H1 (cell line): ENCODE results near the gene SPRN. TPM values are rescaled to one million over a fixed set of nuclear protein-coding genes. Genes with fewer than 3 reads are reported as not detected.

Experiments
- CTCF ChIA-PET: fragments of 300-600 bp; sonication (Branson Sonifier 250); formaldehyde crosslinking; loops from one replicate; lab custom pipeline; 2021; ENCODE audit not compliant: partially characterized antibody; lab: Charles Lee
- POLR2A ChIA-PET: fragments of 300-600 bp; sonication (Branson Sonifier 250); formaldehyde crosslinking; loops from one replicate; lab custom pipeline; 2021; ENCODE audit warnings: inconsistent platforms; ENCODE audit not compliant: partially characterized antibody; lab: Charles Lee
- DNase-seq, 2 experiments: peaks; one replicate each; pipeline versions ENCODE4 v3.0.0 to v3.0.0-alpha.2; 2010 to 2022; ENCODE audit warnings: low spot score in 2 of 2, low read depth in 1 of 2, mixed read lengths in 1 of 2
- FAIRE-seq: peaks from 2 replicates; lab custom pipeline; 2011; peaks lifted over from hg19 to GRCh38; lab: Jason Lieb, UNC
- H2AFZ ChIP-seq: 2 replicates; pipeline ENCODE4 v1.8.1; 2012; ENCODE audit warnings: low read length, inconsistent platforms
- H2AK5ac ChIP-seq: 2 replicates; pipeline ENCODE4 v1.6.1; 2013; ENCODE audit warnings: low read depth, low read length
- H2BK120ac ChIP-seq: replicated peaks from 2 replicates; pipeline ENCODE3; 2013; ENCODE audit warnings: low read depth, low read length, inconsistent platforms
- H2BK12ac ChIP-seq: 2 replicates; pipeline ENCODE4 v1.6.1; 2013; ENCODE audit warnings: low read depth, low read length
- H2BK15ac ChIP-seq: 2 replicates; pipeline ENCODE4 v1.6.1; 2013; ENCODE audit warnings: low read length
- H2BK20ac ChIP-seq: 2 replicates; pipeline ENCODE4 v1.6.1; 2013; ENCODE audit warnings: low read length
- H2BK5ac ChIP-seq: 2 replicates; pipeline ENCODE4 v1.6.1; 2013; ENCODE audit warnings: low read depth, low read length
- H3K14ac ChIP-seq: 2 replicates; pipeline ENCODE4 v1.6.1; 2013; ENCODE audit warnings: inconsistent platforms; ENCODE audit not compliant: insufficient read length
- H3K18ac ChIP-seq: 2 replicates; pipeline ENCODE4 v1.6.1; 2013; ENCODE audit warnings: low read length; ENCODE audit errors: extremely low read depth
- H3K23ac ChIP-seq: 2 replicates; pipeline ENCODE4 v1.6.1; 2013; ENCODE audit warnings: inconsistent platforms; ENCODE audit not compliant: insufficient read length
- H3K23me2 ChIP-seq: 2 replicates; pipeline ENCODE4 v1.6.1; 2013; ENCODE audit warnings: low read depth, low read length
- H3K27ac ChIP-seq: 2 replicates; pipeline ENCODE4 v1.6.1; 2011; ENCODE audit warnings: low read depth, low read length, inconsistent platforms
- H3K27me3 ChIP-seq, 4 experiments: replicated peaks in 1 of 4; 1 replicate in 1 of 4; 2 replicates in 3 of 4; pipeline versions ENCODE4 v1.6.1 to v1.8.1; 2011 to 2013; ENCODE audit warnings: low read length in 3 of 4, mild to moderate bottlenecking in 3 of 4, inconsistent platforms in 2 of 4, mixed read lengths in 2 of 4, moderate library complexity in 1 of 4; ENCODE audit not compliant: control insufficient read depth in 3 of 4, insufficient read depth in 3 of 4; ENCODE audit errors: extremely low read depth in 1 of 4
- H3K36me3 ChIP-seq, 4 experiments: 2 replicates each; pipeline versions ENCODE4 v1.6.1 to v1.8.1; 2011 to 2013; ENCODE audit warnings: mild to moderate bottlenecking in 4 of 4, low read length in 3 of 4, moderate library complexity in 2 of 4, control low read depth in 1 of 4, inconsistent platforms in 1 of 4; ENCODE audit not compliant: insufficient read depth in 4 of 4, control insufficient read depth in 2 of 4
- H3K4ac ChIP-seq: replicated peaks from 2 replicates; pipeline ENCODE3; 2013; ENCODE audit warnings: low read length, low read depth, mixed read lengths, inconsistent platforms; ENCODE audit not compliant: insufficient read length
- H3K4me1 ChIP-seq, 4 experiments: replicated peaks in 1 of 4; 1 replicate in 1 of 4; 2 replicates in 3 of 4; pipeline versions ENCODE4 v1.6.1 to v1.8.1; 2011 to 2013; ENCODE audit warnings: low read length in 3 of 4, inconsistent platforms in 2 of 4, mixed read lengths in 1 of 4; ENCODE audit not compliant: insufficient read depth in 4 of 4, control insufficient read depth in 3 of 4
- H3K4me2 ChIP-seq, 2 experiments: 2 replicates each; pipeline versions ENCODE4 v1.6.1 to v1.8.1; 2011 to 2013; ENCODE audit warnings: low read depth in 2 of 2, low read length in 2 of 2, control low read depth in 1 of 2, inconsistent platforms in 1 of 2, mild to moderate bottlenecking in 1 of 2; ENCODE audit not compliant: insufficient read depth in 1 of 2
- H3K4me3 ChIP-seq, 4 experiments: fragments of 200-600, 300-600 bp in 1 of 4; sonication (generic), shearing (Covaris generic), sonication (Bioruptor Twin) in 1 of 4; 2 replicates each; pipeline versions ENCODE4 v1.5.1 to v1.8.1; 2011 to 2016; ENCODE audit warnings: low read length in 4 of 4, low read depth in 3 of 4, control low read depth in 2 of 4, inconsistent platforms in 2 of 4, mild to moderate bottlenecking in 2 of 4, mixed read lengths in 1 of 4, moderate library complexity in 1 of 4; ENCODE audit not compliant: insufficient read depth in 2 of 4; ENCODE audit errors: extremely low read depth in 1 of 4
- H3K56ac ChIP-seq: replicated peaks from 2 replicates; pipeline ENCODE3; 2013; ENCODE audit warnings: low read depth, mild to moderate bottlenecking, mixed read lengths, low read length, inconsistent platforms; ENCODE audit not compliant: insufficient read length
- H3K79me1 ChIP-seq: 2 replicates; pipeline ENCODE4 v1.6.1; 2013; ENCODE audit warnings: low read depth, low read length, control low read depth
- H3K79me2 ChIP-seq, 2 experiments: 2 replicates each; pipeline versions ENCODE4 v1.6.1 to v1.8.1; 2012 to 2013; ENCODE audit warnings: low read length in 2 of 2, mild to moderate bottlenecking in 2 of 2, inconsistent platforms in 1 of 2; ENCODE audit not compliant: insufficient read depth in 2 of 2, control insufficient read depth in 1 of 2
- H3K9ac ChIP-seq, 4 experiments: replicated peaks in 1 of 4; 1 replicate in 1 of 4; 2 replicates in 3 of 4; pipeline versions ENCODE4 v1.6.1 to v1.8.1; 2011 to 2013; ENCODE audit warnings: low read depth in 3 of 4, low read length in 3 of 4, control low read depth in 2 of 4, mild to moderate bottlenecking in 2 of 4, moderate library complexity in 2 of 4, inconsistent platforms in 1 of 4; ENCODE audit errors: extremely low read depth in 1 of 4
- H3K9me3 ChIP-seq, 2 experiments: 2 replicates each; pipeline versions ENCODE4 v1.6.1 to v1.8.1; 2012 to 2013; ENCODE audit warnings: mild to moderate bottlenecking in 2 of 2, moderate library complexity in 2 of 2, control low read depth in 1 of 2, inconsistent platforms in 1 of 2, low read depth in 1 of 2, low read length in 1 of 2, mixed read lengths in 1 of 2; ENCODE audit not compliant: insufficient read depth in 2 of 2
- H4K20me1 ChIP-seq, 2 experiments: replicated peaks in 1 of 2; 2 replicates each; pipeline versions ENCODE3 to v1.8.1; 2011 to 2013; ENCODE audit warnings: inconsistent platforms in 2 of 2, low read length in 2 of 2, mild to moderate bottlenecking in 1 of 2; ENCODE audit not compliant: insufficient read depth in 2 of 2, control insufficient read depth in 1 of 2
- H4K5ac ChIP-seq: 2 replicates; pipeline ENCODE4 v1.6.1; 2013; ENCODE audit warnings: low read length, low read depth, mixed read lengths, inconsistent platforms; ENCODE audit not compliant: insufficient read length
- H4K8ac ChIP-seq: 2 replicates; pipeline ENCODE4 v1.8.0; 2013; ENCODE audit warnings: mild to moderate bottlenecking, moderate library complexity, low read length, inconsistent platforms; ENCODE audit not compliant: insufficient read depth; ENCODE audit errors: extremely low read depth
- H4K91ac ChIP-seq: replicated peaks from 2 replicates; pipeline ENCODE3; 2013; ENCODE audit warnings: low read length, mixed read lengths, inconsistent platforms; ENCODE audit not compliant: insufficient read length
- SIX5 ChIP-seq: IDR thresholded peaks from 2 replicates; pipeline ENCODE4 v1.6.1; 2011; ENCODE audit warnings: mild to moderate bottlenecking, low read depth, low read length
- WGBS, 2 experiments: shearing (Covaris generic) in 1 of 2; methylation state at CpG; one replicate each; pipeline versions ENCODE4 v1.1.6 to v1.1.7; 2013 to 2015; ENCODE audit warnings: low lambda C conversion rate in 2 of 2, mixed read lengths in 2 of 2, inconsistent platforms in 1 of 2, low coverage in 1 of 2, missing lambda C conversion rate in 1 of 2; ENCODE audit not compliant: insufficient replicate concordance in 2 of 2, insufficient coverage in 1 of 2, insufficient read length in 1 of 2; ENCODE audit errors: extremely low coverage in 1 of 2, missing lambda C conversion rate in 1 of 2; 5-methylcytosine and 5-hydroxymethylcytosine counted together
- polyA plus RNA-seq, 7 experiments: library from polyadenylated mRNA; depleted of rRNA in 3 of 7; stranded (reverse) in 5 of 7; unstranded in 2 of 7; fragments of >200 nt in 5 of 7; fragments of 200-250 nt in 2 of 7; gene quantifications; 1 replicate in 5 of 7; 2 replicates in 1 of 7; 4 replicates in 1 of 7; pipeline versions ENCODE4 v1.2.1 to v1.2.3, GENCODE V29; 2011 to 2013; ENCODE audit warnings: missing spikeins in 2 of 7, mixed read lengths in 2 of 7
- total RNA-seq: library from RNA; stranded (reverse); fragmentation: NEBNext Ultra II Directional; extraction: Animal tissue kit (Norgen Biotek cat#: 25700); gene quantifications from 2 replicates; pipeline ENCODE4 v1.2.1, GENCODE V29; 2021

The SPRN gene
- total and polyA plus RNA-seq, 2 of the 8 experiments (the other 6 are each of a cell fraction or from before 2014, with no cell fraction given): 0.23 to 0.24 TPM

DNA sequence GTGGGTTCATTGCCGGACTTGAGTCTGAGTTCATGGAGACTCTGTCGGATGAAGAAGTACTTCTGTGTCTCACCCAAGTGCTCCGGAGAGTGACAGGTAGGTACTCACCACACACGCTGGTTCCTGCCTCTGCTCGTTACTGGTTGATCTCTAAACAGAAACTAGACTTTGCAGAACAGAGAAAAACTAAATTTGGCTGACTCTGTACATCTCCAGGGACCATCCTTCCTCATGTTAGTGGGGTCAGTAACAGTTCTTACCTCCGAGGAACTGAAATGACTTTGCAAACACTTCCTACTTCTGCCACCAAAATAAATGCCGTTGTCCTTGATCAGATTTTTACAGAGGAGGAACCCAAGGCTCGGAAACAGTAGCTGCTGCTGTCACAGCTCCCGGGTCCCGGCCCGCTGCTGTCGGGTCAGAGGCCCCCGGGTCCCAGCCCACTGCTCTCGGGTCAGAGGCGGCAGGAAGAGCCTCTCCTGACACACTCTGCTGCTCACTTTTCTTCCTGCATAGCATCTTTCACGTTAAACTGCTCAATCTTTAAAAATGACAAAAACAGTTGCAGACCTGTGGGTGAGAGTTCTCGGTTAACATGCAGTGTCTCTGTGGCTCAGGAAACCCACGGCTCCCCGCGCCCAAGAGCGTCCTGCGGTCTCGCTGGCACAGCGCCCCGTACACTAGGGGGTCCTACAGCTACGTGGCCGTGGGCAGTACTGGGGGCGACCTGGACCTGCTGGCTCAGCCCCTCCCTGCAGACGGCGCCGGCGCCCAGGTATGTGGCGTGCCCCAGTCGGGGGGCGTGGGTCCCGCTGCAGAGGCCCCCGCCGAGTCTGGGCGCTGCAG lies 35.2 kb downstream of the SPRN start:
- no peak overlapping the region for H3K4me2 ChIP-seq
- no peak overlapping the region for H3K23ac ChIP-seq
- no peak overlapping the region for H3K27ac ChIP-seq
- H3K4me1 ChIP-seq: peaks cover 0 to 3% (median 0%) of the 10 kb centered on the region in 4 experiments; a peak in 2 of 7 replicates
- no peak overlapping the region for H4K8ac ChIP-seq
- no peaks in the 10 kb centered on the region for H3K9me3 ChIP-seq
- FAIRE-seq (no peak), DNase-seq (no peak)
- 93% methylated on average over 39 of the region's 39 CpGs; no CpG with 5 or more reads in 1 of the 2 experiments for WGBS, 2 experiments
- H2BK5ac ChIP-seq: no peak overlapping the region
- H3K79me2 ChIP-seq: no peaks in the 10 kb centered on the region
- H4K20me1 ChIP-seq: no peaks in the 10 kb centered on the region
- no peak overlapping the region for H3K9ac ChIP-seq
- no peak overlapping the region for H3K56ac ChIP-seq
- no peak overlapping the region for H2AK5ac ChIP-seq
- H2BK12ac ChIP-seq: no peak overlapping the region
- no peaks in the 10 kb centered on the region for H3K79me1 ChIP-seq
- H3K18ac ChIP-seq: no peak overlapping the region
- no peak for TF ChIP-seq SIX5
- TF ChIP-seq, all 59 proteins: peak for 0
- ChIA-PET POLR2A (interaction anchor here (6.0 kb wide), 1 partner anchor 10 kb away, joined by 25 read pairs; the partner anchor contains the start of gene PAOX), CTCF (interaction anchor here (1.6 kb wide), 1 partner anchor 60 kb away, joined by 5 read pairs; no protein-coding TSS in a partner anchor)
- no peak overlapping the region for H2BK120ac ChIP-seq
- H3K27me3 ChIP-seq: no peaks in the 10 kb centered on the region
- no peak overlapping the region for H3K14ac ChIP-seq
- no peaks in the 10 kb centered on the region; the same call in 1 of the 2 replicates for H3K23me2 ChIP-seq
- no peaks in the 10 kb centered on the region for H3K36me3 ChIP-seq
- no peak overlapping the region for H4K91ac ChIP-seq
- no peak overlapping the region for H2BK15ac ChIP-seq
- H3K4ac ChIP-seq: no peak overlapping the region
- no peak overlapping the region for H4K5ac ChIP-seq
- H3K4me3 ChIP-seq: no peak overlapping the region
- no peak overlapping the region for H2AFZ ChIP-seq
- H2BK20ac ChIP-seq: no peak overlapping the region
